22Rv1 (cell line): ENCODE measurements around the gene DCTN1.

Source experiments
- H3K27ac ChIP-seq: fragments of 450-650 bp; 2 replicates; pipeline ENCODE4 v1.5.1; 2017
- ZFX ChIP-seq: fragments of 450-650 bp; IDR thresholded peaks from 2 replicates; pipeline ENCODE4 v1.6.1; 2017; ENCODE audit warnings: antibody characterized with exemption, borderline replicate concordance
- TF ChIP-seq, protein P1 (sequence below): fragments of 450-650 bp; IDR thresholded peaks from 2 replicates; pipeline ENCODE4 v1.5.1; 2017; ENCODE audit warnings: mild to moderate bottlenecking

DCTN1 gene

DNA sequence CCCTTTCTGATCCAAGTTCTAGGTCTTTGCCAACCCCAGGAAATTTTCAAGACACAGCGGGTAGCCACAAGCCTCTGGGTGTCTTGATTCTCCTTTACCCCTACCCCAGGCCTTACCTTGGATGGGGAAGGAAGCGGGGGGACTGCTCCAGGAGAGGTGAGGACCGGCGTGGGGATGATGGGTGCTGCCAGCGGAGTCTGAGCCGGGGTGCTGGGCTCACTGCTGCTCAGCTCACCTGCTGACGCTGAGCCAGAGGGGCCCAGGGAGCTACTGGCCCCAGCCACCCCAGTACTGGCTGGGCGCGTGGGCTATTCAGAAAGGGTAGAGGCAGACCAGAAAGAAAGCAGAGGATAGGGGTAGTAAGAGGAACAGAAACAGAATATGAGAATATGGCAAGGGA, 8.7 kb downstream of the DCTN1 start:
- H3K27ac ChIP-seq, result no peak overlapping the region
- TF ChIP-seq, protein P1, sequence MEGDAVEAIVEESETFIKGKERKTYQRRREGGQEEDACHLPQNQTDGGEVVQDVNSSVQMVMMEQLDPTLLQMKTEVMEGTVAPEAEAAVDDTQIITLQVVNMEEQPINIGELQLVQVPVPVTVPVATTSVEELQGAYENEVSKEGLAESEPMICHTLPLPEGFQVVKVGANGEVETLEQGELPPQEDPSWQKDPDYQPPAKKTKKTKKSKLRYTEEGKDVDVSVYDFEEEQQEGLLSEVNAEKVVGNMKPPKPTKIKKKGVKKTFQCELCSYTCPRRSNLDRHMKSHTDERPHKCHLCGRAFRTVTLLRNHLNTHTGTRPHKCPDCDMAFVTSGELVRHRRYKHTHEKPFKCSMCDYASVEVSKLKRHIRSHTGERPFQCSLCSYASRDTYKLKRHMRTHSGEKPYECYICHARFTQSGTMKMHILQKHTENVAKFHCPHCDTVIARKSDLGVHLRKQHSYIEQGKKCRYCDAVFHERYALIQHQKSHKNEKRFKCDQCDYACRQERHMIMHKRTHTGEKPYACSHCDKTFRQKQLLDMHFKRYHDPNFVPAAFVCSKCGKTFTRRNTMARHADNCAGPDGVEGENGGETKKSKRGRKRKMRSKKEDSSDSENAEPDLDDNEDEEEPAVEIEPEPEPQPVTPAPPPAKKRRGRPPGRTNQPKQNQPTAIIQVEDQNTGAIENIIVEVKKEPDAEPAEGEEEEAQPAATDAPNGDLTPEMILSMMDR, result no peak
- no peak for TF ChIP-seq ZFX

DNA sequence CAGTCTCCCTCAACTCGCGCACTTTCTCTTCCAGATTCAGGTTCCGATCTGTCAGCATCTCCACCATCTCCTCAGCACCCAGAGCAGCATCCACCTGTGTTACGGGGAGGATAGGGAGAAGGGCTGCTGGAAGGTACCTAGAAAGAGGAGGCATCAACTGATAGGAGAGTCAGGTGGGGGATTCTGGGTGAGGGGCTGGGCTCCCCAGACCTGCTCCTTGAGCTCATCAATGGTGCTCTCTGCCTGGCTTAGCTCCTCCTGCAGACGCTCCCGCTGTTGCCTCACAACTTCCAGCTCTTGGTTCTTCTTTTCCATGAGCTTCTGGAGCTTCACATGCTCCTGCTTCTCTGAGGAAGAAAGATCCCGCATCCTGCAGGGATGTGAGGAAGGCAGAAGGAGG, 10.1 kb downstream of the DCTN1 start:
- TF ChIP-seq, protein P1, result no peak
- no peak for TF ChIP-seq ZFX
- no peak overlapping the region for H3K27ac ChIP-seq

DNA sequence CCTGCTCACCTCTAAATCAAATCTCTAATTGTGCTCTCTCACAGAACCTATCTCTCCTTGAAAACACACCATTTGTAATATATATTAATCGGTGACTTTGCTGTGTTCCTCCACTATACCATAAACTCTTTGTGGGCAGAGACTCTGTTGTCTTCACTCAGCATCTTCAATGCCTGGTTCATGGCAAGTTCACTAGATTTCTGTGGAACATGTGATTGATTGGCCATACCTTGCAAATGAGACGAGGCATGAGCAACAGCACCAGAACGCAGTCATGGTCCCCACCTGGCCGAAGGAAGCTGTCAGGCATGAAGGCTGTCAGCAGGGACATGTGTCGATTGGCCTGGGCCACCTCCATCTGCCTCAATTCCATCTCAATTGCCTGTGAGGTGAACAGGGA, 11.6 kb downstream of the DCTN1 start:
- TF ChIP-seq, protein P1, result no peak
- TF ChIP-seq ZFX, result no peak
- no peak overlapping the region for H3K27ac ChIP-seq

DNA sequence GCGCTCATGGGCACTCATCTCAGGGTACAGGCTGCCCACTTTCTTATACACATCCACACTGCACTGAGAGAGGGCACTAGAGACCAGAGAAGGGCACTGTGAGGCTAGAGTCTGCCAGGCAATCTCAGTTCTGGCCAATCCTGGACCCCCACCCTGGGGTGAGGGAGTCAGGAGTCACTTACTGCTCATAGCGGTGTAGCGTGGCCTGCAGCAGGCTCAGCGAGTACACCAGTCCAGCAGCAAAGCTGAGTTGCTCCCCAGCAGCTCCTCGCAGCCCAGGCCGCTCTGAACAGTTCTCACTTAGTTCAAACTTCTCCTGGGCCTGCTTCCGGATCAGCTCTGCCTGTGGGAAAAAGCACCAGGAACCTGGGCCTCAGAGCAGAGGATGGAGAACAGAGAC, 12.3 kb downstream of the DCTN1 start:
- TF ChIP-seq, protein P1, result no peak
- TF ChIP-seq ZFX, result no peak
- no peak overlapping the region for H3K27ac ChIP-seq

DNA sequence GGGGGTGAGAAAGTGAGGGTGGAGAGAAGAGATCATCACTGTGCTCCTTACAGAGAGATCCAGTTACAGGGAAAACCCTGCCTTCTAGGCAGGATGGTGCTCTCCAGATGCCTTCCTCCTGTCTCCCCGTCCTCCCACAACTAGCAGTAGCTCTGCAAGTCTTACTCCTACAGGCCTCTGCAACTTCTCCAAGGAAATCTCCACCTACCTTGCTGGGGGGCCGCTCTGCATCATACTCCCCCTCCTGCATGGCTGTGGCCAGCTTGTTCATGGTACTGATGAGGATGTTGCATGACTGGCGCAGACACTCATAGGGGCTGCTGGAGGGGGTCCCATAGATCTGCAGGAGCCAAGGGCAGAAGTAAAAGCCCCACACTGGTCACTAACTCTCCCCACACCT, 14.1 kb downstream of the DCTN1 start:
- H3K27ac ChIP-seq, result no peak overlapping the region
- TF ChIP-seq, protein P1, result no peak
- TF ChIP-seq ZFX, result no peak

DNA sequence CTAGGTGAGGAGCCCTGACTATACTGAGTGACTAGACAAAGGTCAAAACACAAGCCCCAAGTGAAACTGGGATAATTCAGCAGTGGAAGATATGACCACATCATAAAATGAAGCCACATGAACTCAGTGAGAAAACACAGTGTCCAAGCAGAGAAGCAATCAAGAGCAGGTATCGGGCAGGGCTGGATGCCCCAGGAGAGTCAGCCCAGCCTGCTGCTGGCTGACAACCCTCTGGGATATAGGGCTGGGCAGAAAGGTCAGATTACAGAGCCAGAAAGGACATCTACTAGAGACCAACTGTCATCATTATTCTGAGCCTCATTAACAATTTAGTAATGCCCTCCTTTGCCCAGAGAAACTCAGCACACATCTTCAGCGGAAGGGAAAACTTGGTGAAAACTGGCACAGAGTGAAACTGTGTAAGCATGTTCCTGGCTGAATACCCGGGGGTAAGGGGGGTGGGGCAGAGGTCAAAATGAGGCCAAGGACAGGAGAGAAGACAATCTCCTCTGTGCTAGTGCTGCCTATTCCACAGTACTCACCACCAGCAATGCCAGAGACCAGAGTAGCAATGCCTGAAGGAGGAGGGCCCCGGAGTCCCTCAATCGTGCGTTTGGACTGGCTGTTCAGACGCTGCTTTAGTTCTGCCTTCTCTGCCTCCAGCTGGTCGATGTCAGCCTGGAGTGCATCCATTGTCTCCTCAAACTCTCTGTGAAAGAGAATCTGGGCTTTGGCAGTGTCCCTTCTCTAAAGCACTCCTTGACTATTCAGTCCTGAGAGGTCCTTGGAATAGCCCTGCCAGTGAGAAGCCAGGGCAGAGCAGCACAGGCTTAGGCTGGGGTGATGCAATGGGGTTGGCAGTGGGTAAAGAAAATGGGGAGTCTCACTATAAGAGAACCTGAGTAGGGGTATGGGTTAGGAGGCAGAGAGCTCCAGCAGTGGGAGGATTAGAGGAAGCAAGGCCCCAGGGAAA, 15.3 kb downstream of the DCTN1 start:
- TF ChIP-seq, protein P1, result no peak
- TF ChIP-seq ZFX, result no peak
- H3K27ac ChIP-seq, result no peak overlapping the region

DNA sequence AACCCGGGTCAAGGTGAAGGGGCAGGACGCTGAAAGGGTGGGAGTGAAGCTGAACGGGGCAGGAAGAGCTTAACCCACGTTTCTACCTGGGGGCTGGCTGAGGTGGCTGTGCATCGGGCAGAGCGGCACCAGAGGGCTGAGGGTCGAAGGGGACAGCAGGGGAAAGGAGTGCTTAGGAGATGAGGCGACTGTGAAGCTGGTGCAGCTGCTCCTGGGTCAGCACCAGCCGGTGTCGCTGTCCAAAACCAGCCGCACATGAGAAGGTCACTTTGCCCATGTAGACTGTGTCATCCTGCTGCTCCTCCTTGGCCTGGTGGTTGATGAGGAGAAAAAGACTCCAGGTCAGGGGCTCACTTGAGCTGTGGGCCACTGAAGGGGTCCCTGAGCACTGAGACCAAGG, 18.8 kb downstream of the DCTN1 start:
- TF ChIP-seq, protein P1, result no peak
- TF ChIP-seq ZFX, result no peak
- no peak overlapping the region for H3K27ac ChIP-seq
